Uterus (tissue), 4 donors: ENCODE results near the gene TINCR. TPM values are rescaled to one million over a fixed set of nuclear protein-coding genes. Genes with fewer than 3 reads are reported as not detected.

ENCODE experiments used
- DNase-seq, 2 donors: peaks; one replicate each; pipeline ENCODE4 v3.0.0-alpha.2; 2019 to 2020
- H3K27ac ChIP-seq, 2 donors: fragments of 200-600 bp; sonication (generic); 1 replicate in 1 of 2; 2 replicates in 1 of 2; pipeline ENCODE4 v1.5.1; 2016 to 2018
- H3K27me3 ChIP-seq, 2 donors: fragments of 200-600 bp; sonication (generic); one replicate each; pipeline ENCODE4 v1.5.1; 2018 to 2019; ENCODE audit warnings: control low read depth in 1 of 2
- H3K36me3 ChIP-seq, 2 donors: fragments of 200-600 bp; sonication (generic); one replicate each; pipeline ENCODE4 v1.5.1; 2019; ENCODE audit warnings: control low read depth in 1 of 2
- H3K4me1 ChIP-seq, 2 donors: fragments of 200-600 bp; sonication (generic); one replicate each; pipeline ENCODE4 v1.5.1; 2018 to 2019; ENCODE audit warnings: control low read depth in 1 of 2
- H3K4me3 ChIP-seq, 2 donors: fragments of 200-600 bp; sonication (generic); 1 replicate in 1 of 2; 2 replicates in 1 of 2; pipeline ENCODE4 v1.5.1; 2018 to 2019; ENCODE audit warnings: mild to moderate bottlenecking in 1 of 2
- H3K9me3 ChIP-seq, 2 donors: fragments of 200-600 bp; sonication (generic); one replicate each; pipeline ENCODE4 v1.5.1; 2019; ENCODE audit warnings: control low read depth in 1 of 2
- POLR2A ChIP-seq, 2 donors: fragments of 450-650 bp; IDR thresholded peaks; one replicate each; pipeline ENCODE4 v1.6.1; 2016; ENCODE audit warnings: antibody characterized with exemption in 2 of 2, mild to moderate bottlenecking in 1 of 2, moderate library complexity in 1 of 2
- intact Hi-C: fragments of 100-400 bp; cut with DNase I; formaldehyde crosslinking; loops from one replicate; pipeline ENCODE4 v1.15.1; 2023; ENCODE audit warnings: low total_unique reads
- total RNA-seq, 4 donors: library from RNA; depleted of rRNA in 3 of 4; stranded (reverse); fragments of >200 nt in 3 of 4; gene quantifications; one replicate each; pipeline versions ENCODE4 v1.1.0 to v1.2.4, GENCODE V29; 2014 to 2023
- TF ChIP-seq, protein P1 (sequence below), 4 experiments: fragments of 200-600 bp in 2 of 4; fragments of 450-650 bp in 2 of 4; sonication (generic) in 2 of 4; IDR thresholded peaks; one replicate each; pipeline ENCODE4 v1.5.1; 2016 to 2019; ENCODE audit warnings: antibody characterized with exemption in 4 of 4, mild to moderate bottlenecking in 2 of 4, moderate library complexity in 1 of 4
- donor health status: DM: yes; HTN: yes; CAD: no.

The TINCR gene
- total RNA-seq, 4 donors from 2014 or later, result 1.2 to 5.3 TPM; not detected in 2

DNA sequence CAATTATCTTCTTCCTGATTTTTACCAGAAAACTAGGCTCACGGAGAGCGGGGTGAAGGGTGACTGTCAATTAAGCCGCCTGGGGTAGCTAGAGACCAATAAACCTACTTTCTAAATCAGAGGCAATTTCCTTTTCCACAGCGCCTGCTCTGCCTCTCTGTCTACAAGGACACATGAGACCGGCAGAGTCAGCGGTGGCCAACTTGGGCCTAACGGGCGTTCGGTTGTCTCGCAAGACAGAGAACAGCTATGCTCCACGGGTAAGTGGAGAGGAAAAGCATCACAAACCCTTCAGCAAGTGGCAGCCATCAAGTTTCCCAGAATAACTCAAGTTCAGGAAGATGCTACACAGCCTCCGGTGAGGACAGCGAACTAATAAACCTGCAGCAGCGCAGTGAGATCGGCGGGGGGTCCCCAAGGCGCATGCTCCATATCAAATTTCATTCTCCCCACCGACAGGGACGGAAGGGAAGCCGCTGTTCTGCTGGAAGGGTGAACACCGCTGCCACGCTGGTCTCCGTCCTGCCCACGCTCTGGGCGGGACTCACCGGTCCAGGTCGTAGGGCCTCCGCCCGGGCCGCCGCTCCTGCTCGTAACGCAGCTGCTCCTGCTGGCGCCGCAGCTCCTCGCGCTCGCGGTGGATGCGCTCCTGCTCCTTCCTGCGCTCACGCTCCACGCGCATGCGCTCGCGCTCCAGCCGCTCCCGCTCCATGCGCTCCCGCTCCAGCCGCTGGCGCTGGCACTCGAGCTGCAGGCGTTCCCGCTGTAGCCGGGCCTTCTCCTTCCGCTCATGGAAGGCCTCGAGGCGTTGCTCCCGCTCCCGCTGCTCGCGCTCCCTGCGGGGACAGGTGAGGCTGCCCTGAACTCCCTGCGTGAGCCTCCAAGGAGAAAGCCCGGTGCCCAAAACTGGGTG lies 25.8 kb upstream of the TINCR start:
- no peak overlapping the region for H3K27ac ChIP-seq
- TF ChIP-seq, protein P1, sequence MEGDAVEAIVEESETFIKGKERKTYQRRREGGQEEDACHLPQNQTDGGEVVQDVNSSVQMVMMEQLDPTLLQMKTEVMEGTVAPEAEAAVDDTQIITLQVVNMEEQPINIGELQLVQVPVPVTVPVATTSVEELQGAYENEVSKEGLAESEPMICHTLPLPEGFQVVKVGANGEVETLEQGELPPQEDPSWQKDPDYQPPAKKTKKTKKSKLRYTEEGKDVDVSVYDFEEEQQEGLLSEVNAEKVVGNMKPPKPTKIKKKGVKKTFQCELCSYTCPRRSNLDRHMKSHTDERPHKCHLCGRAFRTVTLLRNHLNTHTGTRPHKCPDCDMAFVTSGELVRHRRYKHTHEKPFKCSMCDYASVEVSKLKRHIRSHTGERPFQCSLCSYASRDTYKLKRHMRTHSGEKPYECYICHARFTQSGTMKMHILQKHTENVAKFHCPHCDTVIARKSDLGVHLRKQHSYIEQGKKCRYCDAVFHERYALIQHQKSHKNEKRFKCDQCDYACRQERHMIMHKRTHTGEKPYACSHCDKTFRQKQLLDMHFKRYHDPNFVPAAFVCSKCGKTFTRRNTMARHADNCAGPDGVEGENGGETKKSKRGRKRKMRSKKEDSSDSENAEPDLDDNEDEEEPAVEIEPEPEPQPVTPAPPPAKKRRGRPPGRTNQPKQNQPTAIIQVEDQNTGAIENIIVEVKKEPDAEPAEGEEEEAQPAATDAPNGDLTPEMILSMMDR (IDR thresholded peaks at IDR 0.05), result no peak
- TF ChIP-seq POLR2A (IDR thresholded peaks at IDR 0.05), result no peak
- intact Hi-C loops, result no loop called here
- no peak for DNase-seq
- H3K4me3 ChIP-seq, result no peak overlapping the region
- no peaks in the 10 kb centered on the region for H3K4me1 ChIP-seq
- H3K27me3 ChIP-seq, result no peaks in the 10 kb centered on the region
- H3K9me3 ChIP-seq, result no peaks in the 10 kb centered on the region
- H3K36me3 ChIP-seq, result no peaks in the 10 kb centered on the region

DNA sequence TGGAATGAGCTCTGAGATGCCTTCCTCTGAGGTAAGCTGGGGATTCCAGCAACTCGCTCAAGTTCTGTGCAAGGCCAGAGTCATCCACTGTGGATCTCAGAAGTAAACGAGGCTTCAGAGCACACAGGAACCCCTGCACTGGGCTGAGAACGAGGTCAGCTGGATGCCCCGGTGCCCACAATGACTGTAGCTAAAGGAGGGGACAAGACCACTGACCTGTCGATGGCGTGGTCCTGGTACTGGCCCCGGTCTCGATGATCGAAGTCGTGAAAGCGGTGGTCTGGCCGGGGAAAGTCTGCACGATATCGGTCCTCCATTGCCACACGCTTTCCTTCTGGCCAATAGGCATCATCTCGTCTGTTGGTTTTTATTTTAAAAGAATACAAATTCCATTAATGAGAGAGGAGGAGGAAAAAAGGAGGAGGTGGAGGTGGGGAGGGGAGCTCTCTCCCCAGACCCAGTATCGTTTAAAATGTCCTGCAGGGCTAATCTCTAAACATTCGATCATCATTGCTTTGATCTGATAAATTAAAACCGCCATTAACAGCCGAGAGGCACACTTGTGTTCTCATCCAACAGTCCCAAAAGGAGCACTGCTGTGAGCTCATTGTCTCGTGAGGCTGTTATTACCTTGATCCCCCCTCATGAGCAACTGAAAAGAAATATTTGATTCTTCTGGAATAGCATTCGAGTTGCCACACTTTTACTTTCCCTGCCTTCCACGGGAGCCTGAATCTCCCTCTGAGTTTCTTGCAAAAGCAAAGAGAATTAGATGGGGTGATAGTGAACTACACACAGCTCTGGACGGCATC lies 25.0 kb upstream of the TINCR start:
- H3K27me3 ChIP-seq, result no peaks in the 10 kb centered on the region
- no peaks in the 10 kb centered on the region for H3K36me3 ChIP-seq
- H3K9me3 ChIP-seq, result no peaks in the 10 kb centered on the region
- TF ChIP-seq, protein P1 (IDR thresholded peaks at IDR 0.05), result no peak
- no peak for TF ChIP-seq POLR2A (IDR thresholded peaks at IDR 0.05)
- no peaks in the 10 kb centered on the region for H3K4me1 ChIP-seq
- H3K4me3 ChIP-seq, result no peak overlapping the region
- no peak for DNase-seq
- intact Hi-C loops, result no loop called here
- H3K27ac ChIP-seq, result no peak overlapping the region

DNA sequence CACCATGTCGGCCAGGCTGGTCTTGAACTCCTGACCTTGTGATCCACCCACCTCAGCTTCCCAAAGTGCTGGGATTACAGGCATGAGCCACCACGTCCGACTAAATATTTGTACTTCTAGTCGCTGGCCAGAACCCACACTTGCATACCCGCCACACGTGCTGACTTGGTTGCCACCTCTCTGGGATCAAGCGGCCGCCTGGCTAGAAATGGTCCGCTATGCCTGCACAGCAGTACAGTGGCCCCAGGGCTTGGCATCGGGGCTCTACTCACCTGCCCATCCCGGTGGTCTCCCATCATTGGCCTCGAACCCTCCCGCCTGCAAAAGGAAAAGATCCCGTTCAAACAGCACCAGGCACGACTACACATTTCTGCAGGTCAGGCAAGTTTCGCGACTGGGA lies 23.7 kb upstream of the TINCR start:
- H3K4me1 ChIP-seq, result no peaks in the 10 kb centered on the region
- no peaks in the 10 kb centered on the region for H3K36me3 ChIP-seq
- H3K27me3 ChIP-seq, result no peaks in the 10 kb centered on the region
- DNase-seq, result no peak
- H3K27ac ChIP-seq, result no peak overlapping the region
- TF ChIP-seq POLR2A (IDR thresholded peaks at IDR 0.05), result no peak
- TF ChIP-seq, protein P1 (IDR thresholded peaks at IDR 0.05), result no peak
- H3K4me3 ChIP-seq, result no peak overlapping the region
- no peaks in the 10 kb centered on the region for H3K9me3 ChIP-seq
- intact Hi-C loops, result no loop called here

DNA sequence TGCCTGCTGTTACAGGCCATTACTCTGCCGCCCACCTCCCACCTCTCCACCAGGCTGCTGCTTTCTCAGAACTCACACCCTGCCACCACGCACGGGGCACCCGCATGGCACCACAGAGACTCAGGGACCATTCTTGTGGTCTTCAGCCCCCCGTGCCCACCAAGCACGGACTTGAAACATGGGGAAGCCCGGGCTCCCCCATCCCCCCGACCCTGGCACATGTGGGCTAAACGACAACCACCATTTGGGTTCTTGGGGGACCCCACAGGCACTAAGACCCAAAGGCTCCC lies 23.1 kb upstream of the TINCR start:
- Histone ChIP-seq H3K9me3 (no peaks in the 10 kb centered on the region), H3K36me3 (no peaks in the 10 kb centered on the region), H3K27ac (no peak overlapping the region), H3K4me3 (no peak overlapping the region), H3K27me3 (no peaks in the 10 kb centered on the region), H3K4me1 (no peaks in the 10 kb centered on the region)
- no peak for TF ChIP-seq POLR2A (IDR thresholded peaks at IDR 0.05)
- TF ChIP-seq, protein P1 (IDR thresholded peaks at IDR 0.05), result no peak
- no peak for DNase-seq
- intact Hi-C loops, result no loop called here
